ENCODE results near the gene ATP5F1C.
A peak's percentile ranks its signal among the peaks of the same experiment; 100 is the strongest.

The ATP5F1C gene

GRCh38 chr10:7755103-7755502 lies 32.9 kb upstream of the ATP5F1C start:
- no peak for TF ChIP-seq RAD21 (IDR thresholded peaks at IDR 0.05; ENCODE audit: low read depth)
- no peak for TF ChIP-seq ZBTB7A (IDR thresholded peaks at IDR 0.05; ENCODE audit: low read depth)
- no peak for TF ChIP-seq CREB1 (IDR thresholded peaks at IDR 0.05; ENCODE audit: low read depth)
- no peak for TF ChIP-seq CEBPB (IDR thresholded peaks at IDR 0.05)
- TF ChIP-seq, protein P1, sequence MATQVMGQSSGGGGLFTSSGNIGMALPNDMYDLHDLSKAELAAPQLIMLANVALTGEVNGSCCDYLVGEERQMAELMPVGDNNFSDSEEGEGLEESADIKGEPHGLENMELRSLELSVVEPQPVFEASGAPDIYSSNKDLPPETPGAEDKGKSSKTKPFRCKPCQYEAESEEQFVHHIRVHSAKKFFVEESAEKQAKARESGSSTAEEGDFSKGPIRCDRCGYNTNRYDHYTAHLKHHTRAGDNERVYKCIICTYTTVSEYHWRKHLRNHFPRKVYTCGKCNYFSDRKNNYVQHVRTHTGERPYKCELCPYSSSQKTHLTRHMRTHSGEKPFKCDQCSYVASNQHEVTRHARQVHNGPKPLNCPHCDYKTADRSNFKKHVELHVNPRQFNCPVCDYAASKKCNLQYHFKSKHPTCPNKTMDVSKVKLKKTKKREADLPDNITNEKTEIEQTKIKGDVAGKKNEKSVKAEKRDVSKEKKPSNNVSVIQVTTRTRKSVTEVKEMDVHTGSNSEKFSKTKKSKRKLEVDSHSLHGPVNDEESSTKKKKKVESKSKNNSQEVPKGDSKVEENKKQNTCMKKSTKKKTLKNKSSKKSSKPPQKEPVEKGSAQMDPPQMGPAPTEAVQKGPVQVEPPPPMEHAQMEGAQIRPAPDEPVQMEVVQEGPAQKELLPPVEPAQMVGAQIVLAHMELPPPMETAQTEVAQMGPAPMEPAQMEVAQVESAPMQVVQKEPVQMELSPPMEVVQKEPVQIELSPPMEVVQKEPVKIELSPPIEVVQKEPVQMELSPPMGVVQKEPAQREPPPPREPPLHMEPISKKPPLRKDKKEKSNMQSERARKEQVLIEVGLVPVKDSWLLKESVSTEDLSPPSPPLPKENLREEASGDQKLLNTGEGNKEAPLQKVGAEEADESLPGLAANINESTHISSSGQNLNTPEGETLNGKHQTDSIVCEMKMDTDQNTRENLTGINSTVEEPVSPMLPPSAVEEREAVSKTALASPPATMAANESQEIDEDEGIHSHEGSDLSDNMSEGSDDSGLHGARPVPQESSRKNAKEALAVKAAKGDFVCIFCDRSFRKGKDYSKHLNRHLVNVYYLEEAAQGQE (IDR thresholded peaks at IDR 0.05; ENCODE audit: low read depth), result no peak
- TF ChIP-seq EP300 (IDR thresholded peaks at IDR 0.05; ENCODE audit: borderline replicate concordance), result no peak
- TF ChIP-seq NFIC (IDR thresholded peaks at IDR 0.05), result no peak
- no peak for TF ChIP-seq TAF1 (IDR thresholded peaks at IDR 0.05; ENCODE audit: low read depth)

DNA sequence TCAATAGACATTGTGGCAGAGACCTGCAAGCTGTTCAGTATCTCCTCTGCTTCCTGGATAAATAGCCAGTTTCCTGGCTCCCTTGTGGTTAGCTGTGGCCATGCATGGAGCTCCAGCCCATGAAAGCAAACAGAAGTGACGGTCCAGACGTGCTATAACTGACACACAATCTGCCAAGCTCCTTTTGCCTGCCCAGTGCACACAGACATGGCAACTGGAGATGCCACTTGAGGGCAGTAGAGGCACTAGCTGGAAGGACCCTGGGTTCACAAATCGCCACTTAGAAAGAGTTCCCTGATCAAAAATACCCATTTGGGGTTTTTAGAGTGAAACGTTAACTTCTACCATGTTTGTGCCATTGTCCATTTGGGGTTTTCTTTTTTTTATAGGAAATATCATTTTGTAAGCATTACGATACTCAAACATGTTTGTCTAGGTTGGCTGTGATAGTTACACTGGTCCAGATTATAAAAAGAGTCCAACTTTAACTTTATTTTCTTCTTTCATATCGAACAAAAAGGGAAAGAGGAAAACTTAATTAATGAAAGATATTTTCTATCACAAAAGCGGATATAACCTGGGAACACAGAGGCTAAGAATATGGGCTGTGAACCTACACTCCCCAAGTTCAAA lies 31.5 kb upstream of the ATP5F1C start:
- no peak for TF ChIP-seq YY1 (IDR thresholded peaks at IDR 0.05; ENCODE audit: low read depth)
- no peak for TF ChIP-seq USF1 (IDR thresholded peaks at IDR 0.05)
- TF ChIP-seq RAD21 (IDR thresholded peaks at IDR 0.05; ENCODE audit: low read depth), result peak; percentile 39; the same call in 1 of the 2 replicates
- no peak for TF ChIP-seq TCF12 (IDR thresholded peaks at IDR 0.05; ENCODE audit: low read depth)
- no peak for TF ChIP-seq TAF1 (IDR thresholded peaks at IDR 0.05; ENCODE audit: low read depth)

GRCh38 chr10:7763929-7764328 lies 24.0 kb upstream of the ATP5F1C start:
- TF ChIP-seq CEBPB (IDR thresholded peaks at IDR 0.05), result no peak
- TF ChIP-seq TAF1 (IDR thresholded peaks at IDR 0.05; ENCODE audit: low read depth), result no peak
- TF ChIP-seq, protein P1 (IDR thresholded peaks at IDR 0.05; ENCODE audit: low read depth), result no peak
- no peak for TF ChIP-seq ZBTB7A (IDR thresholded peaks at IDR 0.05; ENCODE audit: low read depth)
- no peak for TF ChIP-seq TCF12 (IDR thresholded peaks at IDR 0.05; ENCODE audit: low read depth)
- TF ChIP-seq, protein P2, sequence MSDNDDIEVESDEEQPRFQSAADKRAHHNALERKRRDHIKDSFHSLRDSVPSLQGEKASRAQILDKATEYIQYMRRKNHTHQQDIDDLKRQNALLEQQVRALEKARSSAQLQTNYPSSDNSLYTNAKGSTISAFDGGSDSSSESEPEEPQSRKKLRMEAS (IDR thresholded peaks at IDR 0.05), result no peak

- no peak for TF ChIP-seq RAD21 (IDR thresholded peaks at IDR 0.05; ENCODE audit: low read depth)
- TF ChIP-seq TCF12 (IDR thresholded peaks at IDR 0.05; ENCODE audit: low read depth), result no peak
- TF ChIP-seq, protein P2 (IDR thresholded peaks at IDR 0.05), result no peak
- TF ChIP-seq YY1 (IDR thresholded peaks at IDR 0.05; ENCODE audit: low read depth), result no peak
- TF ChIP-seq NFIC (IDR thresholded peaks at IDR 0.05), result no peak
- TF ChIP-seq USF1 (IDR thresholded peaks at IDR 0.05), result no peak
- TF ChIP-seq, protein P1 (IDR thresholded peaks at IDR 0.05; ENCODE audit: low read depth), result no peak
- TF ChIP-seq TEAD4 (IDR thresholded peaks at IDR 0.05), result no peak
- TF ChIP-seq CEBPB (IDR thresholded peaks at IDR 0.05), result no peak
- TF ChIP-seq TAF1 (IDR thresholded peaks at IDR 0.05; ENCODE audit: low read depth), result no peak
- TF ChIP-seq EGR1 (IDR thresholded peaks at IDR 0.05), result no peak
- no peak for TF ChIP-seq FOXM1 (IDR thresholded peaks at IDR 0.05; ENCODE audit: borderline replicate concordance, low read depth)
- TF ChIP-seq EP300 (IDR thresholded peaks at IDR 0.05; ENCODE audit: borderline replicate concordance), result no peak
- no peak for TF ChIP-seq CREB1 (IDR thresholded peaks at IDR 0.05; ENCODE audit: low read depth)
- TF ChIP-seq ZBTB7A (IDR thresholded peaks at IDR 0.05; ENCODE audit: low read depth), result no peak
These were observed 21.7 kb upstream of the ATP5F1C start for GRCh38 chr10:7766241-7766640.

DNA sequence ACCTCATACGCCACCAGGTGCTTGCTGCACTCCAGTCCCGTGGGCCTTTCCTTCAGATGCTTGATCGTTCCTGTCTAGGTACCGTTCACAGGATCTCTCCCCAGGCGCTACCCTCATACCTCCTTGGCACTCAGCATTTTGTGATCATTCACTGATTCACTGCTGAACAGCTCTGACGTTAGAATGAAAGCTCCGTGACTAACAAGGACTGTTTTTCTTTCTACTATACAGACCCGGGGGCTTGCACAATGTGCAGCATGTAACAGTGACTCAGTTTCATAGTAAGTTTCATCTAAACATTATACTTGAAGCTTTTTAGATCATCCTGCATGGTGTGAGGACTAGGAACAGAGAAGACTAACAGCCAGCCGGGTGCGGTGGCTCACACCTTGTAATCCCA lies 20.8 kb upstream of the ATP5F1C start:
- TF ChIP-seq EGR1 (IDR thresholded peaks at IDR 0.05), result no peak
- TF ChIP-seq TEAD4 (IDR thresholded peaks at IDR 0.05), result no peak
- no peak for TF ChIP-seq RAD21 (IDR thresholded peaks at IDR 0.05; ENCODE audit: low read depth)
- no peak for TF ChIP-seq USF1 (IDR thresholded peaks at IDR 0.05)
